ENCODE measurements around the gene ADAMTS13.

ADAMTS13 gene

DNA sequence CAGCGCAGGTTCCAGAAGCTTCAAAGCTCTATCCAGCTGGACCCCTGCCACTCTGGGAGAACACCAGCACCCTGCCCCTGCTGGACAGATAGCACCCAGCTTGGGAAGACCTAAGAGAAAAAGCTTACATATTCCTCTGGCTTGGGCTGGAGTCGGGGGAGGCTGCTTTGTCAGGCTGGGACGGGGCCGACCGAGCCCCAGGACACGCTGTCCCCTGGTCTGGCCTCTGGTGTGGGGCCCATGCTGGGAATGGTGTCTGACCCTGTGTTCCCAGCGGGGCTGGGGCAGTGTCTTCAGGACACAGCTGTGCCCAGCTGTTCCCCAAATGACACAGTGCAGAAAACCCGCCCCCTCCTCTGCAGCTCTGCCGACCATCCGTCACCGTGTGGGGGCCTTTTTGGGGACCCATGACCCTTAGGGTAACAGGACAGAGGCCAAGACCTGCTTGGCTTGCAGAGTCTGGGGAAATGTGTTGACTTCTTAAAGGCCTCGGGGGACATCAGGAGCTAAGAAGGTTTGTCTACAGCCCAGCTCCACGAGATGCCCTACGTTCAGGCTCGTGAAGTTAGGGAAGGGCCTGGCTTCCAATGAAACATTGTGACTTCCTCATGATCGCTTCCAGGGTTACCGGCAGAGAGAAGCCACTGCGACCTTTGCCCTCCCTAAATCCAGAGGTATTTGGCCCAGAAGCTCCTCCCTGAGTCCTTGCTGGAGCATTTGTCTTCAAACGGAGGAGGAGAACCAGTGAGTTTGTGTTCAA, 77.1 kb downstream of the ADAMTS13 start:
- DNase-seq (ENCODE audit: low read depth, low spot score): no peak
- no peak overlapping the region for H3K27ac ChIP-seq

- H3K27ac ChIP-seq: no peak overlapping the region
- no peak for DNase-seq (ENCODE audit: low read depth, low spot score)
Measured at GRCh38 chr9:133499892-133500270, 77.7 kb downstream of the ADAMTS13 start.

DNA sequence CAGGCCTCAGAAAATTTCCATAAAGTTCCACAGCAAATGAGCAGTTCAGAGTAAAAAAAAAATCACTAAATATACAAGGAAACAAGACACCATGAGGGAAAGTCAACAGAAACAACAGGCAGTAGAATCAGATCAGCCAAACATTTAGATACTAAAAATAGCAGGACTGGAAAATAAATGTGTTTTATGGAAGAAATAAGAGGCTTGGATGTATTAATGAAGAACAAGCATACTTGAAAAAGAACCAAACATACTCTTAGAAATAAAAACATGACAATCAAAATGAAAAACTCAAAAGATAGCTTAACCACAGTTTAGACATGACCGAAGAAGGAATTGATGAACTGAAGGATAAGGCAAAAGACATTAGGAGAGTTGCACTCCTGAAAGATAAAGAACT, 79.9 kb downstream of the ADAMTS13 start:
- H3K27ac ChIP-seq: no peak overlapping the region
- DNase-seq (ENCODE audit: low read depth, low spot score): no peak

GRCh38 chr9:133505186-133505830, 83.1 kb downstream of the ADAMTS13 start:
- no peak overlapping the region for H3K27ac ChIP-seq
- no peak for DNase-seq (ENCODE audit: low read depth, low spot score)

GRCh38 chr9:133505901-133506652, 83.9 kb downstream of the ADAMTS13 start:
- no peak for DNase-seq (ENCODE audit: low read depth, low spot score)
- no peak overlapping the region for H3K27ac ChIP-seq

- H3K27ac ChIP-seq: no peak overlapping the region
- no peak for DNase-seq (ENCODE audit: low read depth, low spot score)
Measured at GRCh38 chr9:133506653-133507038, 84.5 kb downstream of the ADAMTS13 start.

GRCh38 chr9:133507246-133507965, 85.2 kb downstream of the ADAMTS13 start:
- no peak overlapping the region for H3K27ac ChIP-seq
- DNase-seq (ENCODE audit: low read depth, low spot score): no peak

GRCh38 chr9:133508046-133508445, 85.9 kb downstream of the ADAMTS13 start:
- DNase-seq (ENCODE audit: low read depth, low spot score): no peak
- no peak overlapping the region for H3K27ac ChIP-seq

All from epithelial cell of prostate (primary cell).